ENCODE results near the gene ZNF440. TPM values are rescaled to one million over a fixed set of nuclear protein-coding genes. Genes with fewer than 3 reads are reported as not detected.
"Not testable (repeated sequence)": the region's sequence is repeated elsewhere in the genome, so short reads cannot be mapped to it uniquely, and the experiment has no call there.

Gene ZNF440
- polyA plus RNA-seq, 3 donors = 13.2 to 13.6 (median 13.3) TPM

- no peak for DNase-seq (ENCODE audit: low read depth in 3 of 3, low spot score in 2 of 3)
Measured at GRCh38 chr19:11821474-11822109, 7.5 kb downstream of the ZNF440 start.

GRCh38 chr19:11828957-11829876, 15.1 kb downstream of the ZNF440 start:
- not testable (repeated sequence) for DNase-seq (ENCODE audit: low read depth in 3 of 3, low spot score in 2 of 3)

DNA sequence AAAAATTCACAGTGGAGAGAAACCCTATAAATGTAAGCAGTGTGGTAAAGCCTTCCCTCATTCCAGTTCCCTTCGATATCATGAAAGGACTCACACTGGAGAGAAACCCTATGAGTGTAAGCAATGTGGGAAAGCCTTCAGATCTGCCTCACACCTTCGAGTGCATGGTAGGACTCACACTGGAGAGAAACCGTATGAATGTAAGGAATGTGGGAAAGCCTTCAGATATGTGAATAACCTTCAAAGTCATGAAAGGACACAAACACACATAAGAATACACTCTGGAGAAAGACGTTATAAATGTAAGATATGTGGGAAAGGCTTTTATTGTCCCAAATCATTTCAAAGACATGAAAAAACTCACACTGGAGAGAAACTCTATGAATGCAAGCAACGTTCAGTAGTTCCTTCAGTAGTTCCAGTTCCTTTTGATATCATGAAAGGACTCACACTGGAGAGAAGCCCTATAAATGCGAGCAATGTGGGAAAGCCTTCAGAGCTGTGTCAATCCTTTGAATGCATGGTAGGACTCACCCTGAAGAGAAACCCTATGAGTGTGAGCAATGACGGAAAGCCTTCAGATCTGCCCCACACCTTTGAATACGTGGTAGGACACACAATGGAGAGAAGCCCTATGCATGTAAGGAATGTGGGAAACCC, 18.3 kb downstream of the ZNF440 start:
- DNase-seq (ENCODE audit: low read depth in 3 of 3, low spot score in 2 of 3) = no peak

GRCh38 chr19:11833541-11833940, 19.5 kb downstream of the ZNF440 start:
- DNase-seq (ENCODE audit: low read depth in 3 of 3, low spot score in 2 of 3) = no peak

DNA sequence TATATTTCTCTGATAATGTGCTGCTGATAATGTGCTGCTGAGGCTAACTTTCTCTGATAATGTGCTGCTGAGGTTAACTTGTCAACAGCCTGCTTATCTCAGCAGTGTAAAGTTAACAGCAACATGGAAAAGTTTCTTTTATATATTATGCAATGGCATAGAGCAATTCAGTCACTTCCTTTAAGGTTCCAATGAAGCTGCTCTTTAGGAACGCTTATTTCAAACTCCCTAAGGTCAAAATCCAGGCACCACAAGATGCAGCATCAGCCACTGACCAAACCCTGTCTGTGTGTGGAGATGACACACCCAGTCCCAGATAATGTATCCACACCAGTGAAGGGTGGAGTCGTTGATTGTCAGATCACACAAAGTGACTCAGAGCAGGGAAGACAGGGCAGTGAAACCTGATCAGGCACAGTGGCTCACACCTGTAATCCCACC, 21.6 kb downstream of the ZNF440 start:
- DNase-seq (ENCODE audit: low read depth in 3 of 3, low spot score in 2 of 3) = not testable (repeated sequence)

- peak in 2 of 3 donors; percentile 24 to 25 for DNase-seq (ENCODE audit: low read depth in 3 of 3, low spot score in 2 of 3)
Measured at GRCh38 chr19:11843722-11844121, 29.6 kb downstream of the ZNF440 start.

GRCh38 chr19:11847615-11848014, 33.5 kb downstream of the ZNF440 start:
- DNase-seq (ENCODE audit: low read depth in 3 of 3, low spot score in 2 of 3) = not testable (repeated sequence)

DNA sequence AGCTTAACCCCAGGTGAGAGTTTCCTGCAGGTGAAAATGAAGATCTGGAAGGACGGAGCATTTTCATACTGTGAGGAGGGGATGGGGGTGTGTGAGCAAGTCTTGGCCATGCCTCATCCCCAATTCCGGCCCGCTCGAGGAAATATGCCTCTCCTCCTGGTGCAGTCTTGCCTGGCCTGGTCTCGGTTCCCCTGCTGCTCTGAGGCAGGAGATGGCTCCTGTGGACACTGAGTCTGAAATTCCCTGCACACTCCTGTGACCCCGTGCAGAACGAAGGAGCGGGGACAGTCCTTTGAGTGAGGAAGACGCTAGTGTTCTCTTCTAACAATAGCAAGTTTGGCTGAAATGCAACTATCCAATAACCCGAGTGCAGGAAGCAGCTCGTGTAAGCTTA, 34.1 kb downstream of the ZNF440 start:
- DNase-seq (ENCODE audit: low read depth in 3 of 3, low spot score in 2 of 3) = no peak

GRCh38 chr19:11848594-11849469, 34.8 kb downstream of the ZNF440 start, which contains the start of gene ZNF439:
ZNF439 (plus strand) TSS chr19:11848726; CDS start chr19:11848868, 142 bp downstream.
- peak; percentile 77 to 85 (median 81) for DNase-seq (ENCODE audit: low read depth in 3 of 3, low spot score in 2 of 3)

DNA sequence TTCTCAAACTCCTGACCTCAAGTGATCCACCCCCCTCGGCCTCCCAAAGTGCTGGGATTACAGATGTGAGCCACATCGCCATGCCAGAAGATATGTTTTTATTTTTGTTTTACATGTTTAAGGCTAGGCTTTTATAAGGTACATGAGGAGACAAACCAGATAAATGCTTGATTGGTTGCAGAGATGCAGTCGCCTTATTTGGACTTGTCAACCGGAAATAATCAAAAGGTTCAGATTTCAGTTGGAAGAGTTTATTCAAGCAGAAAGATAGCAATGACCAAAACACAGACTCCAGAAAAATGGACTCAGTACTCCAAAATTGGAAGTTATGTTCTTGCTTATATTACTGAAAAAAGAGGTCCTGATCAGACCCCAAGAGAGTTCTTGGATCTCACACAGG, 36.2 kb downstream of the ZNF440 start:
- not testable (repeated sequence) for DNase-seq (ENCODE audit: low read depth in 3 of 3, low spot score in 2 of 3)

GRCh38 chr19:11853358-11853757, 39.3 kb downstream of the ZNF440 start:
- DNase-seq (ENCODE audit: low read depth in 3 of 3, low spot score in 2 of 3) = no peak

GRCh38 chr19:11856596-11857250, 42.6 kb downstream of the ZNF440 start:
- DNase-seq (ENCODE audit: low read depth in 3 of 3, low spot score in 2 of 3) = no peak

DNA sequence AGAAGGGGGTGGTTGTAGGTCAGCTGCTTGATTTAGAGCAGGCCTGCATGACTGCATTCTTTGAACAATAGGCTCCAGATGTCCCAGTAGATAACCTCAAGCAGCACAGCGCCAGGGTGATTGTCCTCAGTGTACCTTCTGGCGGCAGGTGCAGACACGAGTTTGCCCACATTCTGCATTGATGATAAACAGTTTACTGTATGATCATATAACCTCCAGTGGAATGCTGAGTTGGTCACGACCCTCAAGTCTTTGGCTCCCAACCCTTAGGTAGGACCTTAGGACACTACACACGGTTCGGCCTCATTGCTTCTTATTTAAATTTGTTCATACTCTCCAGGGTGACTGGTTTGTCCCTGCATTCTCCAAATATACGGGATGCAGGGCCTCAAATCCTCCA, 46.6 kb downstream of the ZNF440 start:
- DNase-seq (ENCODE audit: low read depth in 3 of 3, low spot score in 2 of 3) = no peak

GRCh38 chr19:11861301-11861700, 47.2 kb downstream of the ZNF440 start:
- DNase-seq (ENCODE audit: low read depth in 3 of 3, low spot score in 2 of 3) = no peak

- not testable (repeated sequence) for DNase-seq (ENCODE audit: low read depth in 3 of 3, low spot score in 2 of 3)
Measured at GRCh38 chr19:11867766-11868165, 53.7 kb downstream of the ZNF440 start.

- no peak for DNase-seq (ENCODE audit: low read depth in 3 of 3, low spot score in 2 of 3)
Measured at GRCh38 chr19:11868188-11868587, 54.1 kb downstream of the ZNF440 start.

DNA sequence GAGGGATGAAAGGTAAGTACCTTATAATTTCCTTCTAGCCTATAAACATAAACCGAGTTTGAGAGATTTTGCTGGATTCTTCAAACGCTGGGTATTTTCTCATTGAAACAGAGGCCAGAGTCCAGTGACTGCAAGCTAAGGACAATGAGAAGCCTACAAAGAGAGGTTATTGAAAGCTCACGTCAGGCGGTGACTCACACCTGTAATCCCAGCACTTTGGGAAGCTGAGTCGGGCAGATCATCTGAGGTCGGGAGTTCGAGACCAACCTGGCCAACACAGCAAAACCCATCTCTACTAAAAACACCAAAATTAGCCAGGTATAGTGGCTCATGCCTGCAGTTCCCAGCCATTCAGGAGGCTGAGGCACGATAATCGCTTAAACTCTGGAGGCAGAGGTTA, 58.6 kb downstream of the ZNF440 start:
- DNase-seq (ENCODE audit: low read depth in 3 of 3, low spot score in 2 of 3) = no peak

GRCh38 chr19:11873762-11874161, 59.7 kb downstream of the ZNF440 start:
- no peak for DNase-seq (ENCODE audit: low read depth in 3 of 3, low spot score in 2 of 3)

GRCh38 chr19:11879687-11880266, 65.7 kb downstream of the ZNF440 start:
- not testable (repeated sequence) for DNase-seq (ENCODE audit: low read depth in 3 of 3, low spot score in 2 of 3)
